Endothelial cell of umbilical vein (primary cell): ENCODE results near the gene NADSYN1.

Experiments used
- CTCF ChIP-seq, 2 donors: IDR thresholded peaks; 1 replicate in 1 of 2; 2 replicates in 1 of 2; pipeline ENCODE4 v1.5.1; 2011; ENCODE audit warnings: low read length in 2 of 2, mild to moderate bottlenecking in 2 of 2, moderate library complexity in 2 of 2, control low read depth in 1 of 2, inconsistent platforms in 1 of 2, low read depth in 1 of 2; ENCODE audit not compliant: insufficient read depth in 1 of 2; ENCODE audit errors: extremely low read depth in 1 of 2
- EZH2 ChIP-seq: IDR thresholded peaks from 2 replicates; pipeline ENCODE4 v1.6.1; 2012; ENCODE audit warnings: borderline replicate concordance, low read depth, mild to moderate bottlenecking, moderate library complexity, low read length, inconsistent platforms; ENCODE audit not compliant: severe bottlenecking
- FOS ChIP-seq: IDR thresholded peaks from 2 replicates; pipeline ENCODE4 v1.6.1; 2011; ENCODE audit warnings: mild to moderate bottlenecking, low read length, moderate library complexity, borderline replicate concordance; ENCODE audit not compliant: insufficient read depth
- GATA2 ChIP-seq: IDR thresholded peaks from 2 replicates; pipeline ENCODE4 v1.7.0; 2011; ENCODE audit warnings: low read depth, mild to moderate bottlenecking, moderate library complexity, mixed read lengths, low read length; ENCODE audit not compliant: insufficient read length, insufficient read depth
- JUN ChIP-seq: IDR thresholded peaks from 2 replicates; pipeline ENCODE4 v1.6.1; 2011; ENCODE audit warnings: borderline replicate concordance, low read depth; ENCODE audit not compliant: insufficient read length, insufficient read depth
- MAX ChIP-seq: IDR thresholded peaks from 2 replicates; pipeline ENCODE4 v1.6.1; 2011; ENCODE audit not compliant: insufficient read depth, insufficient read length
- MYC ChIP-seq: IDR thresholded peaks from one replicate; pipeline ENCODE4 v1.6.1; 2011; ENCODE audit warnings: mild to moderate bottlenecking, low read depth, low read length
- POLR2A ChIP-seq: IDR thresholded peaks from 2 replicates; pipeline ENCODE4 v1.6.1; 2012; ENCODE audit warnings: low read depth, mild to moderate bottlenecking, control low read depth, low read length
- POLR2AphosphoS5 ChIP-seq: IDR thresholded peaks from 2 replicates; pipeline ENCODE4 v1.6.1; 2012; ENCODE audit warnings: low read depth, mild to moderate bottlenecking, control low read depth, low read length, moderate library complexity; ENCODE audit not compliant: insufficient read depth

GRCh38 chr11:71437879-71438278 lies 15.1 kb upstream of the NADSYN1 start:
- no peak for TF ChIP-seq CTCF (IDR thresholded peaks at IDR 0.05; ENCODE audit: extremely low read depth in 1 of 2, insufficient read depth in 1 of 2, low read depth in 1 of 2, low read length in 2 of 2)
- TF ChIP-seq EZH2 = no peak
- no peak for TF ChIP-seq FOS
- no peak for TF ChIP-seq POLR2A
- TF ChIP-seq MYC = no peak
- TF ChIP-seq GATA2 = no peak
- TF ChIP-seq POLR2AphosphoS5 = no peak
- TF ChIP-seq MAX = no peak
- TF ChIP-seq JUN = no peak
